Nephron progenitor cell (in vitro differentiated cells): ENCODE results near the gene EMID1.
A peak's percentile ranks its signal among the peaks of the same experiment; 100 is the strongest.

Source experiments
- DNase-seq: peaks from one replicate; pipeline ENCODE4 v3.0.0; 2021
- H3K27ac Mint-ChIP-seq: 2 replicates; pipeline ENCODE4 v1.8.0; 2021; ENCODE audit warnings: mild to moderate bottlenecking, moderate library complexity, mixed read lengths
- H3K27me3 Mint-ChIP-seq: 2 replicates; pipeline ENCODE4 v1.8.0; 2021; ENCODE audit warnings: mild to moderate bottlenecking, low read depth, mixed read lengths; ENCODE audit not compliant: poor library complexity
- H3K36me3 Mint-ChIP-seq: 2 replicates; pipeline ENCODE4 v1.8.0; 2021; ENCODE audit warnings: low read depth, mixed read lengths
- H3K4me1 Mint-ChIP-seq: 2 replicates; pipeline ENCODE4 v1.8.0; 2021; ENCODE audit warnings: mixed read lengths
- H3K4me3 Mint-ChIP-seq: 2 replicates; pipeline ENCODE4 v1.8.0; 2021; ENCODE audit warnings: mild to moderate bottlenecking, moderate library complexity, mixed read lengths
- H3K9me3 Mint-ChIP-seq: 2 replicates; pipeline ENCODE4 v1.8.0; 2021; ENCODE audit warnings: mild to moderate bottlenecking, moderate library complexity, mixed read lengths
- CTCF ChIP-seq: fragments of 200-600 bp; sonication (generic); IDR thresholded peaks from 2 replicates; pipeline ENCODE4 v1.5.0; 2021; ENCODE audit warnings: antibody characterized with exemption

Gene EMID1

GRCh38 chr22:29306175-29306834 lies 100.6 kb downstream of the EMID1 start, which contains the start of gene GAS2L1:
GAS2L1 (plus strand) TSS chr22:29306650; CDS start chr22:29308106, 1,456 bp downstream.
- Mint-ChIP-seq H3K27ac (no peak within 1 kb of the TSS), H3K27me3 (no peaks in the 10 kb centered on the region), H3K4me3 (peak within 1 kb of the TSS; percentile 91), H3K36me3 (no peaks in the 10 kb centered on the region), H3K9me3 (no peaks in the 10 kb centered on the region), H3K4me1 (peaks cover 16% of the 10 kb centered on the region)
- TF ChIP-seq CTCF, result peak; percentile 51
- DNase-seq, result peak; percentile 84

GRCh38 chr22:29306835-29307595 lies 101.3 kb downstream of the EMID1 start:
- Mint-ChIP-seq H3K36me3 (no peaks in the 10 kb centered on the region), H3K27me3 (peaks cover under 1% of the 10 kb centered on the region), H3K4me1 (peaks cover 16% of the 10 kb centered on the region), H3K27ac (no peak overlapping the region), H3K9me3 (no peaks in the 10 kb centered on the region), H3K4me3 (peak overlapping the region; percentile 91)
- TF ChIP-seq CTCF, result no peak
- peak; percentile 90 for DNase-seq

GRCh38 chr22:29307596-29308147 lies 102.0 kb downstream of the EMID1 start:
- no peak for TF ChIP-seq CTCF
- no peak for DNase-seq
- H3K9me3 Mint-ChIP-seq, result no peaks in the 10 kb centered on the region
- peak overlapping the region; percentile 91 for H3K4me3 Mint-ChIP-seq
- no peaks in the 10 kb centered on the region for H3K36me3 Mint-ChIP-seq
- peaks cover 20% of the 10 kb centered on the region for H3K4me1 Mint-ChIP-seq
- H3K27ac Mint-ChIP-seq, result no peak overlapping the region
- peaks cover 7% of the 10 kb centered on the region for H3K27me3 Mint-ChIP-seq

GRCh38 chr22:29308148-29308790 lies 102.6 kb downstream of the EMID1 start:
- H3K4me3 Mint-ChIP-seq, result peak overlapping the region; percentile 30
- no peak for DNase-seq
- no peak overlapping the region for H3K27ac Mint-ChIP-seq
- TF ChIP-seq CTCF, result no peak
- peaks cover 13% of the 10 kb centered on the region for H3K27me3 Mint-ChIP-seq
- H3K9me3 Mint-ChIP-seq, result no peaks in the 10 kb centered on the region
- no peaks in the 10 kb centered on the region for H3K36me3 Mint-ChIP-seq
- H3K4me1 Mint-ChIP-seq, result peaks cover 24% of the 10 kb centered on the region

GRCh38 chr22:29308791-29309262 lies 103.1 kb downstream of the EMID1 start:
- DNase-seq, result no peak
- Mint-ChIP-seq H3K36me3 (no peaks in the 10 kb centered on the region), H3K4me1 (peaks cover 26% of the 10 kb centered on the region), H3K9me3 (no peaks in the 10 kb centered on the region), H3K4me3 (peak overlapping the region; percentile 30), H3K27ac (no peak overlapping the region), H3K27me3 (peaks cover 19% of the 10 kb centered on the region)
- no peak for TF ChIP-seq CTCF
